ENCODE data around the gene ZNF668. TPM values are rescaled to one million over a fixed set of nuclear protein-coding genes. Genes with fewer than 3 reads are reported as not detected.

ZNF668 gene
- total and polyA plus RNA-seq, 7 experiments from 2014 or later, result 6.1 to 15.2 (median 12.6) TPM

- Histone ChIP-seq H3K36me3 (ENCODE audit: control insufficient read depth in 2 of 3, insufficient read depth in 3 of 3, low read length in 3 of 3) (peaks cover 0 to 38% (median 0%) of the 10 kb centered on the region in 3 experiments), H3K27me3 (ENCODE audit: control insufficient read depth in 2 of 2, insufficient read depth in 2 of 2, low read length in 2 of 2) (no peaks in the 10 kb centered on the region), H3K9me3 (ENCODE audit: control insufficient read depth in 2 of 3, low read length in 3 of 3) (no peaks in the 10 kb centered on the region), H3K4me1 (ENCODE audit: control insufficient read depth in 2 of 2, insufficient read depth in 2 of 2, low read length in 2 of 2) (peaks cover 4 to 16% of the 10 kb centered on the region in 2 donors), H3K27ac (ENCODE audit: low read depth, low read length) (peak overlapping the region; percentile 82), H3K4me3 (ENCODE audit: low read length) (peak overlapping the region; percentile 74)
- no peaks in the 10 kb centered on the region for H3K9me3 Mint-ChIP-seq
- ChIA-PET POLR2A (interaction anchor here (1.0 to 1.8 kb wide), 2 partner anchors 71 kb away, joined by 3 to 4 read pairs; partner anchors contain the start of gene FUS), CTCF (no interaction called here)
- peak overlapping the region in 7 of 9 donors; percentile 51 to 88 (median 69) for H3K27ac Mint-ChIP-seq
- ATAC-seq (no peak), DNase-seq (no peak)
- H3K4me1 Mint-ChIP-seq, result peaks cover 10 to 38% (median 19%) of the 10 kb centered on the region in 7 donors
- peaks cover 0 to 11% (median 0%) of the 10 kb centered on the region in 5 donors for H3K36me3 Mint-ChIP-seq
- no peaks in the 10 kb centered on the region for H3K27me3 Mint-ChIP-seq
- H3K4me3 Mint-ChIP-seq, result peak overlapping the region; percentile 62 to 91 (median 80)
- intact Hi-C loops (cut with micrococcal nuclease), result loop anchor here (2.0 kb wide), 4 partner anchors 14 to 350 kb away; partner anchors contain the start of genes ARMC5 (in 2 of the 2), VKORC1 (in 2 of the 2), ZNF646 (in 2 of the 2) and ZNF668 (in 2 of the 2)
Measured at GRCh38 chr16:31108794-31109558, 34.9 kb upstream of the ZNF668 start.

GRCh38 chr16:31108035-31108793 is 34.2 kb upstream of the ZNF668 start, which contains the start of gene BCKDK:
BCKDK (plus strand) TSS chr16:31108386; CDS start chr16:31109224, 838 bp downstream.
- Histone ChIP-seq H3K4me1 (ENCODE audit: control insufficient read depth in 2 of 2, insufficient read depth in 2 of 2, low read length in 2 of 2) (peaks cover 4 to 16% of the 10 kb centered on the region in 2 donors), H3K9me3 (ENCODE audit: control insufficient read depth in 2 of 3, low read length in 3 of 3) (no peaks in the 10 kb centered on the region), H3K27me3 (ENCODE audit: control insufficient read depth in 2 of 2, insufficient read depth in 2 of 2, low read length in 2 of 2) (no peaks in the 10 kb centered on the region), H3K36me3 (ENCODE audit: control insufficient read depth in 2 of 3, insufficient read depth in 3 of 3, low read length in 3 of 3) (peaks cover 0 to 38% (median 0%) of the 10 kb centered on the region in 3 experiments), H3K27ac (ENCODE audit: low read depth, low read length) (peak within 1 kb of the TSS; percentile 82), H3K4me3 (ENCODE audit: low read length) (peak within 1 kb of the TSS; percentile 74)
- ATAC-seq, result peak; percentile 82
- Mint-ChIP-seq H3K9me3 (no peaks in the 10 kb centered on the region), H3K27me3 (no peaks in the 10 kb centered on the region), H3K4me1 (peaks cover 10 to 32% (median 19%) of the 10 kb centered on the region in 7 donors), H3K36me3 (peaks cover 0 to 11% (median 0%) of the 10 kb centered on the region in 5 donors), H3K27ac (peak within 1 kb of the TSS; percentile 58 to 88 (median 84)), H3K4me3 (peak within 1 kb of the TSS; percentile 77 to 91 (median 85))
- CTCF ChIA-PET, result interaction anchor here (1.0 kb wide), 1 partner anchor 34 kb away, joined by 5 read pairs; no protein-coding TSS in a partner anchor
- peak; percentile 31 to 84 (median 39) for DNase-seq
- intact Hi-C loops (cut with micrococcal nuclease), result loop anchor here (2.0 kb wide), 4 partner anchors 13 to 351 kb away; partner anchors contain the start of genes ARMC5 (in 2 of the 2), VKORC1 (in 2 of the 2), ZNF646 (in 2 of the 2) and ZNF668 (in 2 of the 2)
- POLR2A ChIA-PET, result interaction anchor here (0.7 to 2.6 kb wide), 6 partner anchors 9 to 75 kb away, joined by 3 to 14 read pairs (median 3); partner anchors contain the start of genes FUS and KAT8

- Mint-ChIP-seq H3K27me3 (no peaks in the 10 kb centered on the region), H3K4me1 (peaks cover 10 to 28% (median 19%) of the 10 kb centered on the region in 7 donors), H3K4me3 (peak overlapping the region; percentile 77 to 91 (median 85)), H3K36me3 (peaks cover 0 to 11% (median 0%) of the 10 kb centered on the region in 5 donors), H3K27ac (peak overlapping the region in 6 of 9 donors; percentile 80 to 88 (median 84)), H3K9me3 (no peaks in the 10 kb centered on the region)
- Histone ChIP-seq H3K27ac (ENCODE audit: low read depth, low read length) (peak overlapping the region; percentile 82), H3K27me3 (ENCODE audit: control insufficient read depth in 2 of 2, insufficient read depth in 2 of 2, low read length in 2 of 2) (no peaks in the 10 kb centered on the region), H3K4me3 (ENCODE audit: low read length) (no peak overlapping the region), H3K36me3 (ENCODE audit: control insufficient read depth in 2 of 3, insufficient read depth in 3 of 3, low read length in 3 of 3) (peaks cover 0 to 36% (median 0%) of the 10 kb centered on the region in 3 experiments), H3K4me1 (ENCODE audit: control insufficient read depth in 2 of 2, insufficient read depth in 2 of 2, low read length in 2 of 2) (peaks cover 4 to 16% of the 10 kb centered on the region in 2 donors), H3K9me3 (ENCODE audit: control insufficient read depth in 2 of 3, low read length in 3 of 3) (no peaks in the 10 kb centered on the region)
- CTCF ChIA-PET, result interaction anchor here (1.0 kb wide), 1 partner anchor 35 kb away, joined by 5 read pairs; no protein-coding TSS in a partner anchor
- intact Hi-C loops (cut with micrococcal nuclease), result no loop called here
- ATAC-seq (no peak), DNase-seq (peak in 1 of 9 donors; percentile 48)
- POLR2A ChIA-PET, result interaction anchor here (0.9 to 2.6 kb wide), 4 partner anchors 10 to 76 kb away, joined by 3 to 14 read pairs (median 3); partner anchors contain the start of gene KAT8
Measured at GRCh38 chr16:31107465-31107867, 33.4 kb upstream of the ZNF668 start.

- ATAC-seq (no peak), DNase-seq (no peak)
- peak overlapping the region in 9 of 10 donors; percentile 77 to 91 (median 86) for H3K4me3 Mint-ChIP-seq
- H3K9me3 ChIP-seq (ENCODE audit: control insufficient read depth in 2 of 3, low read length in 3 of 3), result no peaks in the 10 kb centered on the region
- no peak overlapping the region for H3K27ac ChIP-seq (ENCODE audit: low read depth, low read length)
- H3K27me3 Mint-ChIP-seq, result no peaks in the 10 kb centered on the region
- no peaks in the 10 kb centered on the region for H3K27me3 ChIP-seq (ENCODE audit: control insufficient read depth in 2 of 2, insufficient read depth in 2 of 2, low read length in 2 of 2)
- H3K27ac Mint-ChIP-seq, result peak overlapping the region in 3 of 9 donors; percentile 84 to 88 (median 86)
- peaks cover 0 to 11% (median 0%) of the 10 kb centered on the region in 5 donors for H3K36me3 Mint-ChIP-seq
- intact Hi-C loops (cut with micrococcal nuclease), result no loop called here
- ChIA-PET POLR2A (interaction anchor here (0.6 to 2.6 kb wide), 5 partner anchors 9 to 73 kb away, joined by 3 to 14 read pairs (median 3); partner anchors contain the start of genes FUS and KAT8), CTCF (interaction anchor here (0.6 to 1.0 kb wide), 2 partner anchors 10 to 35 kb away, joined by 3 to 5 read pairs; no protein-coding TSS in a partner anchor)
- H3K4me3 ChIP-seq (ENCODE audit: low read length), result no peak overlapping the region
- H3K36me3 ChIP-seq (ENCODE audit: control insufficient read depth in 2 of 3, insufficient read depth in 3 of 3, low read length in 3 of 3), result peaks cover 0 to 29% (median 0%) of the 10 kb centered on the region in 3 experiments
- H3K9me3 Mint-ChIP-seq, result no peaks in the 10 kb centered on the region
- H3K4me1 Mint-ChIP-seq, result peaks cover 10 to 28% (median 19%) of the 10 kb centered on the region in 7 donors
- H3K4me1 ChIP-seq (ENCODE audit: control insufficient read depth in 2 of 2, insufficient read depth in 2 of 2, low read length in 2 of 2), result peaks cover 4 to 16% of the 10 kb centered on the region in 2 donors
Measured at GRCh38 chr16:31106509-31107464, 32.7 kb upstream of the ZNF668 start.

- intact Hi-C loops (cut with micrococcal nuclease), result loop anchor here (2.0 kb wide), 2 partner anchors 13 to 37 kb away; no protein-coding TSS in a partner anchor
- peaks cover 0 to 19% (median 0%) of the 10 kb centered on the region in 3 experiments for H3K36me3 ChIP-seq (ENCODE audit: control insufficient read depth in 2 of 3, insufficient read depth in 3 of 3, low read length in 3 of 3)
- ATAC-seq (peak; percentile 92), DNase-seq (peak; percentile 54 to 86 (median 65))
- H3K9me3 ChIP-seq (ENCODE audit: control insufficient read depth in 2 of 3, low read length in 3 of 3), result no peaks in the 10 kb centered on the region
- ChIA-PET CTCF (no interaction called here), POLR2A (interaction anchor here (2.6 kb wide), 1 partner anchor 12 kb away, joined by 14 read pairs; the partner anchor contains the start of gene KAT8)
- no peaks in the 10 kb centered on the region for H3K27me3 ChIP-seq (ENCODE audit: control insufficient read depth in 2 of 2, insufficient read depth in 2 of 2, low read length in 2 of 2)
- H3K27ac ChIP-seq (ENCODE audit: low read depth, low read length), result peak overlapping the region; percentile 27
- Mint-ChIP-seq H3K36me3 (peaks cover 0 to 11% (median 0%) of the 10 kb centered on the region in 5 donors), H3K27ac (peak overlapping the region in 4 of 9 donors; percentile 14 to 76 (median 42)), H3K4me1 (peaks cover 10 to 28% (median 19%) of the 10 kb centered on the region in 7 donors), H3K9me3 (no peaks in the 10 kb centered on the region), H3K4me3 (peak overlapping the region in 7 of 10 donors; percentile 14 to 68 (median 49)), H3K27me3 (no peaks in the 10 kb centered on the region)
- H3K4me1 ChIP-seq (ENCODE audit: control insufficient read depth in 2 of 2, insufficient read depth in 2 of 2, low read length in 2 of 2), result peaks cover 4 to 16% of the 10 kb centered on the region in 2 donors
- no peak overlapping the region for H3K4me3 ChIP-seq (ENCODE audit: low read length)
Measured at GRCh38 chr16:31105677-31106213, 31.7 kb upstream of the ZNF668 start.
